HG02970 (cell line): ENCODE results near the gene FCF1.
"Not testable (repeated sequence)": the region's sequence is repeated elsewhere in the genome, so short reads cannot be mapped to it uniquely, and the experiment has no call there.

Experiments used
- ATAC-seq: cut with Tn5 transposase; IDR thresholded peaks from one replicate; pipeline ENCODE4 v1.9.1; 2021; ENCODE audit warnings: mild to moderate bottlenecking, moderate library complexity, moderate number of reproducible peaks; ENCODE audit not compliant: unreplicated experiment, low FRiP score

Gene FCF1

GRCh38 chr14:74697976-74698375, 15.0 kb upstream of the FCF1 start:
- no peak for ATAC-seq

DNA sequence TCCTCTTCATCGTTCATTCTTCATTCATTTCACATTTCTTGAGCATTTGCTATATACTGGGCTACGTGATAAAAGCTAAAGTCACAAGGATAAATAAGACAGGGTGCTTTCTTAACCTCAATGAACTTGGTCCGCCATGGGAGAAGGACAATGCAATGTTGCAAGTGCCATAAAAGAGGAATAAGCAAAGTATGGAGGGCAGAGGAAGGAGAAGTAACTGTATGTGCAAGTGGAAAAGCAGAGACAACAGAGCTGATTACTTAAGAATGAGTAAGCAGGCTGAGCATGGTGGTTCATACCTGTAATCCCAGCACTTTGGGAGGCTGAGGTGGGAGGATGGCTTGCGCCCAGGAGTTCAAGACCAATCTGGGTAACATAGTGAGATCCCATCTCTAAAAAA, 14.5 kb upstream of the FCF1 start:
- no peak for ATAC-seq

GRCh38 chr14:74702293-74702692, 10.7 kb upstream of the FCF1 start:
- no peak for ATAC-seq

- no peak for ATAC-seq
These were observed 9.9 kb upstream of the FCF1 start for GRCh38 chr14:74703043-74703442.

GRCh38 chr14:74704656-74705055, 8.3 kb upstream of the FCF1 start:
- no peak for ATAC-seq

GRCh38 chr14:74705613-74706500, 7.1 kb upstream of the FCF1 start:
- ATAC-seq, result no peak

- no peak for ATAC-seq
These were observed 2.5 kb upstream of the FCF1 start for GRCh38 chr14:74710480-74710879.

- ATAC-seq, result no peak
These were observed 1.3 kb upstream of the FCF1 start for GRCh38 chr14:74711651-74712050.

DNA sequence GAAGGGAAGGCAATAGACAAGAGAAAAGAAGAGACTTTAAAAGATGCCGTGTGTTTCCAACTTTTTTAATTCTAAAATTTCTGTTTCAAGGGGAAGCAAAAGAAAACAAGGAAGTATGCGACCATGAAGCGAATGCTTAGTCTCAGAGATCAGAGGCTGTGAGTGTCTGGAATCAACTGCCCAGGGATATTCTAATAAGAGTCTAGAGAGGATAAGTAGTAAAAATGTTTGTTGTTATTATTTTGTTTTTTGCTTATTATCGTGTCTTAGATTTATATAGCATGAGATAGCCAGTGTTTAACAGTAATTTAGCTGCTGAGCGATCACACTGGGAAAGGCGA, 421 bp downstream of the FCF1 start:
- ATAC-seq, result no peak

DNA sequence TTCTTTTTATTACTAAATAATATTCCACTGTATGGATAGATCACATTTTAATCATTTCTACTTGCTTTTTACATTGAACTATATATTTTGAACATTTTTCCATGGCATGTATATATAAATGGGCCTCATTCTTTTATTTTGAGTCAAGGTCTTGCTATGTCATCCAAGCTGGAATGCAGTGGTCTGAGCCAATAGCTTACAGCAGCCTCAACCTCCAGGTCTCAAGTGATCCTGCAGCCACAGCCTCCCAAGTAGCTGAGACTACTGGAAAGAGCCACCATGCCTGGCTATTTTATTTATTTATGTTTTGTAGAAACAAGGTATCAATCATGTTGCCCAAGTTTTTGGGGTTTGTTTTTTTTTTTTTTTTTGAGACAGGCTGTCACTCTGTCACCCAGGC, 7.6 kb downstream of the FCF1 start:
- no peak for ATAC-seq

GRCh38 chr14:74723134-74723533, 10.2 kb downstream of the FCF1 start:
- ATAC-seq, result no peak

DNA sequence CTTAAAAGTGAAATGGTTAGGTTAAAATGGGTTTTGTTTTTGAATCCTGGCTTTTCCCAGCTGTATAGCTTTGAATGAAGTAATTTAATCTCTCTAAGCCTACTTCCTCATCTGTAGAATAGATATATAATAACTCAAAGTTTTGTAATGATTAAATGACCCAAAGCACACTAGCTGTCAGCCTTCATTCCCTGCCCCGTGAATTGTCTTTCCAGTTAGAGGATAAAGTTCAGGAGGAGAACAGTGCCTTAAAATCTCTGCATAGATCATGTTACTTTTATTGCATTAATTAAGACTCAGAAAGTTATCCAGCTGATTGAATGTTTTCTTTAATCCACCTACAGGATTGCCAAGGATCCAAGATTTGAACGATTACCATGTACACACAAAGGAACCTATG, 19.4 kb downstream of the FCF1 start:
- no peak for ATAC-seq

DNA sequence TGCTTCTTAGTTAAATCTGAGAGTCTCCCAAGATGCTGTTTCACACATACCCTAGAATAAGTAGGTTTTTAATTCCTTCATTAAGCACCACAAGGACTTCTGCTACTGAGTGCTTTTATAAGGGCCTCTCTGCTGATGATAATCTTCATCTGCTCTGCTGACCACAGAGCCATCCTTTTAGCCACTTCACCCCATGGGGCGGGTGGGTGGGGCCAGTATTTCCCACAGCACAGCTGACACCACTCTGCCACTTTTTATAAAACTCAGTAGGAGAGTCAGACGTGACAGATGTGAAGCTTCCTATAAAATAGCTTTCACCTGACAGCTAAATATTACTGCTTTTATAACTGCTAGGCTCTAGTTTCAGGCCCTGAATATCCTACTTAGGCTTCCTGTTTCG, 20.3 kb downstream of the FCF1 start:
- ATAC-seq, result no peak

GRCh38 chr14:74735125-74735524, 22.2 kb downstream of the FCF1 start:
- no peak for ATAC-seq

DNA sequence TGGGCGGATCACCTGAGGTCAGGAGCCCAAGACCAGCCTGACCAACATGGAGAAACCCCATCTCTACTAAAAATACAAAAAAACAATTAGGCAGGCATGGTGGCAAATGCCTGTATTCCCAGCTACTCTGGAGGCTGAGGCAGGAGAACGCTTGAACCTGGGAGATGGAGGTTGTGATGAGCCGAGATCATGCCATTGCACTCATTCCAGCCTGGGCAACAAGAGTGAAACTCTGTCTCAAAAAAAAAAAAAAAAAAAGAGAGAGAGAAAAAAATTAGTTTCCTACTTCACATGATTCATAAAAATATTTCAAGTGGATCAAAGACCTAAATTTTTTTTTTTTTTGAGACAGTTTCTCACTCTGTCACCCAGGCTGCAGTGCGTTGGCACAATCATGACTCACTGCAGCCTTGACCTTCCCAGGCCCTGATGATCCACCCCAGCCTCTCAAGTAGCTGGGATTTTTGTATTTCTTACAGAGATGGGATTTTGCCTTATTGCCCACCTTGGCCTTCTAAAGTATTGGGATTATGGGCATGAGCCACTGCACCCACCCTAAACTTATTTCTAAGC, 24.9 kb downstream of the FCF1 start:
- ATAC-seq, result no peak

DNA sequence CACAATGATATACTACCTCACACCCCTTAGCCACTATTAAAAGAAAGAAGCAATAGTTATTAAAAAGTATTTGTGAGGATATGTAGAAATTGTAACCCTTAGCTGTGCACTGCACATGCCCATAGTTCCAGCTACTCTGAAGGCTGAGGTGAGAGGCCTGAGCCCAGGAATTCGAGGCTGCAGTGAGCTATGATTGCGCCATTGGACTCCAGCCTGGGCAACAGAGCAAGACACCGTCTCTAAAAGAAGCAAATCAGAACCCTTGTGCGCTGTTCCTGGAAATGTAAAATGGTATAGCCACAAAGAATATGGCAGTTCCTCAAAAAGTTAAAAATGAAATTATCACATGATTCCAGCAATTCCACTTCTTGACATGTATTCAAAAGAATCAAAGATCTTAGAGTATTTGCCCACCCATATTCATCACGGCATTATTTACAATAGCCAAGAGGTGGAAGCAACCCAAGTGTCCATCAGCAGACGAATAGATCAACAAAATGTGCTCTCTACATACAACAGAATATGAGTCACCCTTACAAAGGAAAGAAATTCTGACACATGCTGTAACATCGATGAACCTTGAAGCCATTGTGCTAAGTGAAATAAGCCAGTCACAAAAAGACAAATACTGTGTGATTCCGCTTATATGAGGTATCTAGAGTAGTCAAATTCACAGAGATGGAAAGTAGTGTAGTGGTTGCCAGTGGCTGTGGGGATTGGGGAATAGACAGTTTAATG, 26.5 kb downstream of the FCF1 start:
- no peak for ATAC-seq

- ATAC-seq, result no peak
These were observed 34.3 kb downstream of the FCF1 start for GRCh38 chr14:74747237-74747636.

DNA sequence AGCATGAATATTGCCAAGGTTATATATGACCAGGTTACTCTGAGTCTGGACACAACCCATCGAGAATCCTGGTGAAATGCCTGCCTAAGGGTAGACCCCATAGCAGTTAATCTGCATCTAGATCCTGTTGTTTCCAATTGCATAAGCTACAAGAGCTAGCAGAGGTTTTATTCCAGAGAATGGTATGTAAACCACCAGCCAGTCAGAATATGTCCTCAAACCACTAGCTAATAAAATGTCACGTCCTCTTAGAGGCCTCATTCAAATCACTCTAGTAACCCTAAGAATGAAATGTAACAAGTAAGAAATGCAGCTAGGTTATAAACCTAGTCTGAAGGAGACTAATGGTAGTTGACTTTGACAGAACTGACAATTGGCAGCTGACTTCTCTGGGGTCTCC, 41.2 kb downstream of the FCF1 start:
- no peak for ATAC-seq

GRCh38 chr14:74754899-74755298, 42.0 kb downstream of the FCF1 start:
- no peak for ATAC-seq

DNA sequence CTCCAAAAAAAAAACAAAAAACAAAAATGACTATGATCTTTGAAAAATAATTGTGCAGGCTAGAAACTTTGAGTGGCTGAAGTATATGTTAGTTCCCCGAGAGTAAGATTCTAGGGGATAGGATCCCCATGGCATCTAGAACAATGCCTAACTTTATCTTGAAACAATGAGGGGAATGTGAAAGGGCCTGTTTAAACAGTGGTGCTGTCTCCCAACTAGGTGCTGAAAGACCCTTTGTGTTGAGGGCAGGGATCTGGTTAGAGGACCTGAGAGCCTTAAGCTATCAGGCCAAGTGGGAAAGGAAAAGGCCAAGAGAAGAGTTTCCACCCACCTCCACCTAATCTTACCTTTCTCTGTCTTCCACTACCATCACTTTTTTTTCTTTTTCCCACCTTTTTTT, 43.4 kb downstream of the FCF1 start:
- ATAC-seq, result no peak

DNA sequence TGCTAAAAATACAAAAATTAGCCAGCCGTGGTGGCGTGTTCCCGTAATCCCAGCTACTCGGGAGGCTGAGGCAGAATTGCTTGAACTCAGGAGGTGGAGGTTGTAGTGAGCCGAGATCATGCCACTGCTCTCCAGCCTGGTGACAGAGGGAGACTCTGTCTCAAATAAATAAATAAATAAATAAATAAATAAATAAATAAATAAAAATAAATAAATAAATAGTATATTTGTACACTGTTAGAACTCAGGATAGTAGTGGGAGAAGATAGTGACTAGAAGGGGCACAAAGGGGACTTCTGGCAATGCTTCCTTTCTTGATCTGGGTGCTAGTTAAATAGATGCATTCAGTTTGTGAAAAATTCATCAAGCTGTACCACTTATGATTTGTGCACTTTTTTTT, 45.6 kb downstream of the FCF1 start:
- not testable (repeated sequence) for ATAC-seq
